Measurements from ENCODE around the gene PTH1R.

DNA sequence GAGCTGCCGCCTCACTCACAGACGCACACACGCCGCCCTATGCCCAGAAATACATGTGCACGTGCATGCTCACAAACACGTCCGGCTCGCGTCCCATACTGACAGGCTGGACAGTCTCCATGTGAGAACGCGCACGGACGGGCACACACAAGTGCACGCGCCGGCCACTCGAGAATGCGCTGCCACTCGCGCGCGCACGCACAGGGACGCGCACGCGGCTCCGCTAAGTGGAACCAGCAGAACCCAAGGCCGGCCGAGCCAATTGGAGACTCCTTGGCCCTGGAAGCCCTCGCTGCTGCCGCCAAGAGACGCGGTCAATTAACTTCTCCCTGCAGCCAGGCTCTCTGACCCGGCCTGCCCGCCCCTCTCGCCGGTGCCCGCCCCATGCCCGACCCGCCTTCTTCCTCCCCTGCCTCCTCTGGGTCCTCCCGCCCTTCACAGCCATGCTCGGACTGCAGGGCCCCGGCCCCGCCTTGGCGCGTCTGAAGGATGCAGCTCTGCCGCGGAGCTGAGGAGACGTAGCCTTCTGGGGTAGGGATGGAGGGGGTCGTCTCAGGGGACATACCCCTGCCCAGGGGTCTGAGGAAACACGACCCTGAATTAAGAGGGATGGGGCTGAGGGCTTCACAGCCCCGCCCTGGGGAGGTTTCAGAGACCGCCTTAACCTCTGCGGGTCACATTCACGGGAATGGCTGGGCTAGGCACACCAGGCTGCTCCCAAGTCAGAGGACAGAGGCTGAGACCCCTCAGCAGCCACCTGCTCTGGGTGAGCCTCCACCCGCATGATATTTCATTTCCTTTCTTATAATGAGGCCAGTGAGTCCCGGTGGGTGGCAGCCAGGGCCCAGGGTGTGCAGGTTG is 15.0 kb downstream of the PTH1R start:
- TF ChIP-seq POLR2AphosphoS5 (IDR thresholded peaks at IDR 0.05; ENCODE audit: borderline replicate concordance, low read depth, low read length): no peak
- no peak for TF ChIP-seq EZH2 (IDR thresholded peaks at IDR 0.05)
